ENCODE measurements around the gene ATP8A1. TPM values are rescaled to one million over a fixed set of nuclear protein-coding genes. Genes with fewer than 3 reads are reported as not detected.

ATP8A1 gene
- total RNA-seq, 2 donors from 2014 or later, result 17.9 to 18.7 TPM

DNA sequence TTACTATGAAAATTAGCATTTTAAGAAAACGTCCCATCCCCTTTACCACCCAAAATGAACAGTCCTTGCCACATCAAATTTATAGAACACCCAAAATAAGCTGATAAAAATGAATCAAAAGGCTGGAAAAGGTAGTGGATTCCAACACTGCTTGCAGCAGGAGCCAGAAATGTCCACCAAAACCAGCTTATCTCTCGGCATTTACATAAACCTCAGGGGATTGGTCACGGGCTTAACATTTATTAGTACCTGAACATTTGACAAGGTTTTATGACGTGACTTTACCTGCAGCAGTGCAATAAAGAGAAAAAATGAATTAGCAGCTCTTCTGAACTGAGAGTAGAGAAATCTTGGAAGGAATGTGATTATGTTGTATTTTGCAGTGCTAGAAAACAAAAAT lies 31.6 kb downstream of the ATP8A1 start:
- 80 to 100% methylated on average over 3 to 4 of the region's 4 CpGs for WGBS, 2 experiments (ENCODE audit: insufficient coverage in 1 of 2, insufficient read length in 1 of 2)
- Histone ChIP-seq H3K4me1 (ENCODE audit: control insufficient read depth, insufficient read depth, low read length) (no peaks in the 10 kb centered on the region), H3K9ac (ENCODE audit: extremely low read depth, low read length, poor library complexity, severe bottlenecking) (no peak overlapping the region), H3K27ac (ENCODE audit: low read depth, low read length) (no peak overlapping the region), H3K27me3 (ENCODE audit: control insufficient read depth, insufficient read depth, low read length, poor library complexity, severe bottlenecking) (no peaks in the 10 kb centered on the region), H3K4me3 (ENCODE audit: low read length) (no peak overlapping the region), H3K36me3 (ENCODE audit: control insufficient read depth, insufficient read depth, low read length) (peaks cover 5% of the 10 kb centered on the region), H3K9me3 (ENCODE audit: control insufficient read depth, low read length) (peaks cover 6% of the 10 kb centered on the region)
- H3K27ac Mint-ChIP-seq, result peak overlapping the region; percentile 11
- peaks cover 3% of the 10 kb centered on the region for H3K9me3 Mint-ChIP-seq
- H3K27me3 Mint-ChIP-seq (ENCODE audit: insufficient read depth), result no peaks in the 10 kb centered on the region
- DNase-seq, result no peak
- H3K36me3 Mint-ChIP-seq (ENCODE audit: low read depth), result peaks cover 13% of the 10 kb centered on the region
- peaks cover 29% of the 10 kb centered on the region for H3K4me1 Mint-ChIP-seq
- no peak for TF ChIP-seq CTCF (conservative IDR thresholded peaks at IDR 0.05)
- no peak overlapping the region for H3K4me3 Mint-ChIP-seq

GRCh38 chr4:42624551-42624950 lies 32.4 kb downstream of the ATP8A1 start:
- no peak overlapping the region for H3K4me3 ChIP-seq (ENCODE audit: low read length)
- Mint-ChIP-seq H3K4me3 (no peak overlapping the region), H3K27ac (no peak overlapping the region), H3K27me3 (ENCODE audit: insufficient read depth) (no peaks in the 10 kb centered on the region), H3K9me3 (peaks cover 3% of the 10 kb centered on the region), H3K4me1 (peaks cover 29% of the 10 kb centered on the region), H3K36me3 (ENCODE audit: low read depth) (peaks cover 13% of the 10 kb centered on the region)
- no peaks in the 10 kb centered on the region for H3K4me1 ChIP-seq (ENCODE audit: control insufficient read depth, insufficient read depth, low read length)
- no peak for DNase-seq
- no peak for TF ChIP-seq CTCF (conservative IDR thresholded peaks at IDR 0.05)
- peaks cover 10% of the 10 kb centered on the region for H3K36me3 ChIP-seq (ENCODE audit: control insufficient read depth, insufficient read depth, low read length)
- H3K9ac ChIP-seq (ENCODE audit: extremely low read depth, low read length, poor library complexity, severe bottlenecking), result no peak overlapping the region
- H3K27ac ChIP-seq (ENCODE audit: low read depth, low read length), result no peak overlapping the region
- H3K27me3 ChIP-seq (ENCODE audit: control insufficient read depth, insufficient read depth, low read length, poor library complexity, severe bottlenecking), result no peaks in the 10 kb centered on the region
- peaks cover 6% of the 10 kb centered on the region for H3K9me3 ChIP-seq (ENCODE audit: control insufficient read depth, low read length)
- WGBS, 2 experiments (ENCODE audit: insufficient coverage in 1 of 2, insufficient read length in 1 of 2), result 94% methylated on average over 3 of the region's 3 CpGs; no CpG with 5 or more reads in 1 of the 2 experiments

DNA sequence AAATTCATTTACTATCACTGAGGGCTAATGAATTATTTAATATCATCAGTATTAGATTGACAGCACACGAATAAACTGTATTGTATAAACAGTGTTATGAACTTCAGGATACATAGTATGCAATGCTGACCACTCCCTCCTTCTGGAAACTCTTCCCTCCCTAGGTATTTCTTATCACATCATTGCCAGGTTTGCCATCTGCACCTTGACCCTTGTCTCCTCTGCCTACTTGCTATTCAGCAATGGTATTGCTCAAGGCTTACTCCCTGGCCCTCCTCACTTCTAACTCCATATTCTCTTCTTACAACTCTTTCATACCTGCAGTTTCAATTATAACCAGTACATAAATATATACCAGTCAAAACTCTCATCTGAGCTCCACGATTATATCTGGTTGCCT lies 38.9 kb downstream of the ATP8A1 start:
- no peaks in the 10 kb centered on the region for H3K9me3 ChIP-seq (ENCODE audit: control insufficient read depth, low read length)
- no peak overlapping the region for H3K27ac Mint-ChIP-seq
- no peak overlapping the region for H3K9ac ChIP-seq (ENCODE audit: extremely low read depth, low read length, poor library complexity, severe bottlenecking)
- H3K4me1 Mint-ChIP-seq, result peaks cover 12% of the 10 kb centered on the region
- no peak for DNase-seq
- H3K27me3 Mint-ChIP-seq (ENCODE audit: insufficient read depth), result no peaks in the 10 kb centered on the region
- TF ChIP-seq CTCF (conservative IDR thresholded peaks at IDR 0.05), result no peak
- no peak overlapping the region for H3K27ac ChIP-seq (ENCODE audit: low read depth, low read length)
- H3K4me3 Mint-ChIP-seq, result no peak overlapping the region
- H3K27me3 ChIP-seq (ENCODE audit: control insufficient read depth, insufficient read depth, low read length, poor library complexity, severe bottlenecking), result no peaks in the 10 kb centered on the region
- 96 to 100% methylated on average over 1 to 2 of the region's 2 CpGs for WGBS, 2 experiments (ENCODE audit: insufficient coverage in 1 of 2, insufficient read length in 1 of 2)
- peaks cover 12% of the 10 kb centered on the region for H3K36me3 Mint-ChIP-seq (ENCODE audit: low read depth)
- H3K36me3 ChIP-seq (ENCODE audit: control insufficient read depth, insufficient read depth, low read length), result peaks cover 5% of the 10 kb centered on the region
- H3K4me3 ChIP-seq (ENCODE audit: low read length), result no peak overlapping the region
- no peaks in the 10 kb centered on the region for H3K4me1 ChIP-seq (ENCODE audit: control insufficient read depth, insufficient read depth, low read length)
- H3K9me3 Mint-ChIP-seq, result no peaks in the 10 kb centered on the region

Data from endodermal cell (in vitro differentiated cells).